ENCODE data around the gene TEN1.

DNA sequence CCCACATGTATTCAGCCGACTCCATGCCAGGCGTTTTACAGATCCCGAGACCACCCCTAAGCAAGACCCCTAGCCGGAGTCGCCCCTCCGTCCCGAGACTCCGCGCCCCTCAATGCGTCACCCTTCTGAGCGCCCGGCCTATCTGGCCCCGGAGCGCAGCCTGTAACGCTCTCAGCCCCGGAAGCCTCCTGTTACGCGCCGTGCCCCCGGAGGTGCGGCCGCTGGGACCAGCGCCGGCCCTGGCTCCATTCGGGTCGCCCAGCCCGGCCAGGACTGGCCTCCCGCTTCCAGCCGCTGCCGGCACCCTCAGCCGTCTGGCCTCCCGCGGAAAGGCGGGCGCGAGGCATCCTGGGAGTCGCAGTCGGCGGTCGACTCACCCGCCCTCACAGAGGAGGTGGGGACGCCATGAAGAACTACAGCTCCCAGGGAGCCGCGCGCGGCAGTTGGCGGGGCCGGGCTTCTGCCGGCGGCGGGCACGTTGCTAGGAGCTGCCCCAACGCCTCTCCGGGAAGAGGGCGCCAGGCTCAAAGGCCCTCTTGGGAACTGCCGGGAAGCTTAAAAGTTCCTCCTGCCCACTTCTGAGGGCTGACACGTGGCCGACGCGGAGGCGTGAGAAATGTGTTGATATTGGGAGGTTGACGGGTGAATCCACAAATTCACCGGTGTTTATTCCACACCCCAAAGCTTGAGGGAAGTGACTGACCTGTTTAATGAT lies 38.2 kb upstream of the TEN1 start, which contains the start of gene FBF1:
- TF ChIP-seq EZH2phosphoT487 (IDR thresholded peaks at IDR 0.05) (no peak), EZH2 (IDR thresholded peaks at IDR 0.05) (no peak)
- TF ChIP-seq, protein P1, sequence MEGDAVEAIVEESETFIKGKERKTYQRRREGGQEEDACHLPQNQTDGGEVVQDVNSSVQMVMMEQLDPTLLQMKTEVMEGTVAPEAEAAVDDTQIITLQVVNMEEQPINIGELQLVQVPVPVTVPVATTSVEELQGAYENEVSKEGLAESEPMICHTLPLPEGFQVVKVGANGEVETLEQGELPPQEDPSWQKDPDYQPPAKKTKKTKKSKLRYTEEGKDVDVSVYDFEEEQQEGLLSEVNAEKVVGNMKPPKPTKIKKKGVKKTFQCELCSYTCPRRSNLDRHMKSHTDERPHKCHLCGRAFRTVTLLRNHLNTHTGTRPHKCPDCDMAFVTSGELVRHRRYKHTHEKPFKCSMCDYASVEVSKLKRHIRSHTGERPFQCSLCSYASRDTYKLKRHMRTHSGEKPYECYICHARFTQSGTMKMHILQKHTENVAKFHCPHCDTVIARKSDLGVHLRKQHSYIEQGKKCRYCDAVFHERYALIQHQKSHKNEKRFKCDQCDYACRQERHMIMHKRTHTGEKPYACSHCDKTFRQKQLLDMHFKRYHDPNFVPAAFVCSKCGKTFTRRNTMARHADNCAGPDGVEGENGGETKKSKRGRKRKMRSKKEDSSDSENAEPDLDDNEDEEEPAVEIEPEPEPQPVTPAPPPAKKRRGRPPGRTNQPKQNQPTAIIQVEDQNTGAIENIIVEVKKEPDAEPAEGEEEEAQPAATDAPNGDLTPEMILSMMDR (IDR thresholded peaks at IDR 0.05) = no peak

Measured in neural progenitor cell (in vitro differentiated cells).